Keratinocyte (primary cell): ENCODE data around the gene DNAJC7. TPM values are rescaled to one million over a fixed set of nuclear protein-coding genes. Genes with fewer than 3 reads are reported as not detected.

Experiments
- DNase-seq: peaks from one replicate; pipeline ENCODE4 v3.0.0-alpha.2; 2011; ENCODE audit warnings: low read depth, missing footprints, low spot score
- FAIRE-seq: peaks from 2 replicates; lab custom pipeline; 2011; peaks lifted over from hg19 to GRCh38; lab: Jason Lieb, UNC
- H2AFZ ChIP-seq: 2 replicates; pipeline ENCODE4 v1.6.0; 2012; ENCODE audit warnings: low read length, control low read depth, inconsistent platforms; ENCODE audit not compliant: control insufficient read depth
- H3K27ac ChIP-seq: 2 replicates; pipeline ENCODE4 v1.5.1; 2011; ENCODE audit warnings: low read length; ENCODE audit not compliant: control insufficient read depth, insufficient read depth
- H3K27me3 ChIP-seq: 3 replicates; pipeline ENCODE4 v1.6.0; 2011; ENCODE audit warnings: low read length; ENCODE audit not compliant: control insufficient read depth, insufficient read depth; ENCODE audit errors: extremely low read depth
- H3K36me3 ChIP-seq, 2 experiments: 2 replicates in 1 of 2; 3 replicates in 1 of 2; pipeline ENCODE4 v1.5.1; 2011; ENCODE audit warnings: low read length in 2 of 2, mild to moderate bottlenecking in 1 of 2; ENCODE audit not compliant: control insufficient read depth in 2 of 2, insufficient read depth in 2 of 2; ENCODE audit errors: extremely low read depth in 1 of 2
- H3K4me1 ChIP-seq: 3 replicates; pipeline ENCODE4 v1.5.1; 2011; ENCODE audit warnings: low read length; ENCODE audit not compliant: control insufficient read depth, insufficient read depth; ENCODE audit errors: extremely low read depth
- H3K4me2 ChIP-seq: 3 replicates; pipeline ENCODE4 v1.6.0; 2011; ENCODE audit warnings: low read depth, low read length; ENCODE audit not compliant: control insufficient read depth, insufficient read depth; ENCODE audit errors: extremely low read depth
- H3K4me3 ChIP-seq, 3 experiments: fragments of 200-600 bp in 1 of 3; sonication (generic) in 1 of 3; 2 replicates in 2 of 3; 3 replicates in 1 of 3; pipeline ENCODE4 v1.5.1; 2011 to 2016; ENCODE audit warnings: low read length in 3 of 3, mild to moderate bottlenecking in 3 of 3, control low read depth in 2 of 3, inconsistent platforms in 1 of 3, low read depth in 1 of 3, mixed read lengths in 1 of 3, mixed run types in 1 of 3, moderate library complexity in 1 of 3; ENCODE audit not compliant: control insufficient read depth in 2 of 3, insufficient read depth in 2 of 3; ENCODE audit errors: extremely low read depth in 1 of 3
- H3K79me2 ChIP-seq: 2 replicates; pipeline ENCODE4 v1.6.0; 2012; ENCODE audit warnings: low read length; ENCODE audit not compliant: control insufficient read depth, insufficient read depth
- H3K9ac ChIP-seq: 3 replicates; pipeline ENCODE4 v1.6.0; 2011; ENCODE audit warnings: low read length; ENCODE audit not compliant: control insufficient read depth, insufficient read depth; ENCODE audit errors: extremely low read depth
- H3K9me1 ChIP-seq: 3 replicates; pipeline ENCODE4 v1.6.0; 2011; ENCODE audit warnings: low read length; ENCODE audit not compliant: control insufficient read depth, insufficient read depth; ENCODE audit errors: extremely low read depth
- H3K9me3 ChIP-seq: 2 replicates; pipeline ENCODE4 v1.5.1; 2012; ENCODE audit warnings: low read depth, low read length; ENCODE audit not compliant: control insufficient read depth
- H4K20me1 ChIP-seq: 3 replicates; pipeline ENCODE4 v1.6.0; 2011; ENCODE audit warnings: low read length; ENCODE audit not compliant: control insufficient read depth, insufficient read depth; ENCODE audit errors: extremely low read depth
- EZH2 ChIP-seq: IDR thresholded peaks from one replicate; pipeline ENCODE4 v1.6.1; 2012; ENCODE audit warnings: inconsistent platforms, mild to moderate bottlenecking, low read length, moderate library complexity
- dilution Hi-C: fragments of 300-500 bp; cut with MboI; formaldehyde crosslinking; loops from one replicate; pipeline ENCODE4 v1.7.0; 2020; ENCODE audit warnings: low sequenced_read_pairs; ENCODE audit not compliant: extremely low pct_ligation_motif_present
- polyA plus RNA-seq, 5 experiments: library from polyadenylated mRNA; depleted of rRNA in 3 of 5; stranded (reverse) in 3 of 5; stranded (forward) in 1 of 5; unstranded in 1 of 5; fragments of >200 nt; gene quantifications; 1 replicate in 1 of 5; 2 replicates in 3 of 5; 3 replicates in 1 of 5; pipeline versions ENCODE4 v1.2.1 to v1.2.3, GENCODE V29; 2011 to 2012; ENCODE audit warnings: missing spikeins in 2 of 5, low read depth in 1 of 5, low replicate concordance in 1 of 5
- TF ChIP-seq, protein P1 (sequence below), 3 experiments: IDR thresholded peaks in 1 of 3; conservative IDR thresholded peaks in 1 of 3; optimal IDR thresholded peaks in 1 of 3; 2 replicates in 2 of 3; 3 replicates in 1 of 3; pipeline versions ENCODE3 to v1.5.1; 2011; ENCODE audit warnings: low read length in 3 of 3, mild to moderate bottlenecking in 3 of 3, moderate library complexity in 2 of 3, control low read depth in 1 of 3, inconsistent platforms in 1 of 3; ENCODE audit not compliant: insufficient read depth in 2 of 3; ENCODE audit errors: extremely low read depth in 1 of 3

DNAJC7 gene
- polyA plus RNA-seq, 1 donor (not counting 4 experiments of a cell fraction or from before 2014, with no cell fraction given), result 82.5 TPM

DNA sequence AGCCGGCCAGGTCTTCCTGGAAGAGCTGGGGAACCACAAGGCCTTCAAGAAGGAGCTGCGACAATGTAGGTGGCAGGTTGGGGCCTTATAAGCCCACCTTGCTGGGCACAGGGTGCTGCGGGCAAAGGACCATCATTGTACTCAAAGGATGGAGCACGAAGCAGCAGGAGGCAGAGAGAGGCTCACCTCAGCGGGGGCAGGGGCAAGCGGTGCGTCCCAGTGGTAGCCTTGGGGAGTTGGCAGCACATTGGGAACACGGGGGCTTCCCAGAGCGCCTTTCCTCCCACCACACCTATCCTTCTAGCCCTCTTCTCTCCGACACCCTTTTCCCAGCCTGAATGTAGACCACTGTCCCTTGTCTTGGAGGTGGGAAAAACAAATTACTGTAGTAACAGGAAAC, 48.6 kb downstream of the DNAJC7 start:
- Histone ChIP-seq H3K9me3 (no peaks in the 10 kb centered on the region), H3K36me3 (peaks cover 16 to 23% of the 10 kb centered on the region in 2 experiments), H3K9ac (no peak overlapping the region), H3K4me3 (no peak overlapping the region), H3K79me2 (peaks cover 31% of the 10 kb centered on the region), H3K4me2 (no peak overlapping the region), H3K27me3 (no peaks in the 10 kb centered on the region), H2AFZ (no peak overlapping the region), H4K20me1 (no peaks in the 10 kb centered on the region), H3K9me1 (no peaks in the 10 kb centered on the region), H3K4me1 (peaks cover 15% of the 10 kb centered on the region), H3K27ac (no peak overlapping the region)
- TF ChIP-seq, protein P1, sequence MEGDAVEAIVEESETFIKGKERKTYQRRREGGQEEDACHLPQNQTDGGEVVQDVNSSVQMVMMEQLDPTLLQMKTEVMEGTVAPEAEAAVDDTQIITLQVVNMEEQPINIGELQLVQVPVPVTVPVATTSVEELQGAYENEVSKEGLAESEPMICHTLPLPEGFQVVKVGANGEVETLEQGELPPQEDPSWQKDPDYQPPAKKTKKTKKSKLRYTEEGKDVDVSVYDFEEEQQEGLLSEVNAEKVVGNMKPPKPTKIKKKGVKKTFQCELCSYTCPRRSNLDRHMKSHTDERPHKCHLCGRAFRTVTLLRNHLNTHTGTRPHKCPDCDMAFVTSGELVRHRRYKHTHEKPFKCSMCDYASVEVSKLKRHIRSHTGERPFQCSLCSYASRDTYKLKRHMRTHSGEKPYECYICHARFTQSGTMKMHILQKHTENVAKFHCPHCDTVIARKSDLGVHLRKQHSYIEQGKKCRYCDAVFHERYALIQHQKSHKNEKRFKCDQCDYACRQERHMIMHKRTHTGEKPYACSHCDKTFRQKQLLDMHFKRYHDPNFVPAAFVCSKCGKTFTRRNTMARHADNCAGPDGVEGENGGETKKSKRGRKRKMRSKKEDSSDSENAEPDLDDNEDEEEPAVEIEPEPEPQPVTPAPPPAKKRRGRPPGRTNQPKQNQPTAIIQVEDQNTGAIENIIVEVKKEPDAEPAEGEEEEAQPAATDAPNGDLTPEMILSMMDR (optimal IDR thresholded peaks at IDR 0.05 in 1 of 3, IDR thresholded peaks at IDR 0.05 in 1 of 3, conservative IDR thresholded peaks at IDR 0.05 in 1 of 3; ENCODE audit: extremely low read depth in 1 of 3, insufficient read depth in 2 of 3, low read length in 3 of 3), result no peak
- TF ChIP-seq EZH2, result no peak
- DNase-seq (no peak), FAIRE-seq (no peak)
- dilution Hi-C loops, result no loop called here

DNA sequence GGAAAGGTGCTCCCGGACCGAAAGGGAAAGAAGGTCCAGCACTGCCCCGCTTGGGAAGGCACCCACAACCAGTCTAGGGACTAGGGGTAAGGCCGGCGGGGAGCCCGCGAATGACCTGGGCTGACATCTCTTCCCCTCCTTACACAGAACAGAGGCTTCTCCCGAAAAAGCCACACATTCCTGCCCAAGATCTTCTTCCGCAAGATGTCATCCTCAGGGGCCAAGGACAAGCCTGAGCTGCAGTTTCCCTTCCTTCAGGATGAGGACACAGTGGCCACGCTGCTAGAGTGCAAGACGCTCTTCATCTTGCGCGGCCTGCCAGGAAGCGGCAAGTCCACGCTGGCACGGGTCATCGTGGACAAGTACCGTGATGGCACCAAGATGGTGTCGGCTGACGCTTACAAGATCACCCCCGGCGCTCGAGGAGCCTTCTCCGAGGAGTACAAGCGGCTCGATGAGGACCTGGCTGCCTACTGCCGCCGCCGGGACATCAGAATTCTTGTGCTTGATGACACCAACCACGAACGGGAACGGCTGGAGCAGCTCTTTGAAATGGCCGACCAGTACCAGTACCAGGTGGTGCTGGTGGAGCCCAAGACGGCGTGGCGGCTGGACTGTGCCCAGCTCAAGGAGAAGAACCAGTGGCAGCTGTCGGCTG, 49.2 kb downstream of the DNAJC7 start:
- Histone ChIP-seq H4K20me1 (no peaks in the 10 kb centered on the region), H3K36me3 (peaks cover 14 to 20% of the 10 kb centered on the region in 2 experiments), H3K4me2 (peak overlapping the region; percentile 85), H3K9me3 (no peaks in the 10 kb centered on the region), H3K4me3 (peak overlapping the region in 2 of 3 experiments; percentile 79 to 91), H3K27me3 (no peaks in the 10 kb centered on the region), H3K9me1 (no peaks in the 10 kb centered on the region), H2AFZ (no peak overlapping the region), H3K9ac (peak overlapping the region; percentile 89), H3K79me2 (peaks cover 31% of the 10 kb centered on the region), H3K27ac (no peak overlapping the region), H3K4me1 (peaks cover 15% of the 10 kb centered on the region)
- FAIRE-seq (no peak), DNase-seq (no peak)
- TF ChIP-seq, protein P1 (optimal IDR thresholded peaks at IDR 0.05 in 1 of 3, IDR thresholded peaks at IDR 0.05 in 1 of 3, conservative IDR thresholded peaks at IDR 0.05 in 1 of 3; ENCODE audit: extremely low read depth in 1 of 3, insufficient read depth in 2 of 3, low read length in 3 of 3), result no peak
- no peak for TF ChIP-seq EZH2
- dilution Hi-C loops, result no loop called here
